ENCODE measurements around the gene PRDM7.

PRDM7 gene

DNA sequence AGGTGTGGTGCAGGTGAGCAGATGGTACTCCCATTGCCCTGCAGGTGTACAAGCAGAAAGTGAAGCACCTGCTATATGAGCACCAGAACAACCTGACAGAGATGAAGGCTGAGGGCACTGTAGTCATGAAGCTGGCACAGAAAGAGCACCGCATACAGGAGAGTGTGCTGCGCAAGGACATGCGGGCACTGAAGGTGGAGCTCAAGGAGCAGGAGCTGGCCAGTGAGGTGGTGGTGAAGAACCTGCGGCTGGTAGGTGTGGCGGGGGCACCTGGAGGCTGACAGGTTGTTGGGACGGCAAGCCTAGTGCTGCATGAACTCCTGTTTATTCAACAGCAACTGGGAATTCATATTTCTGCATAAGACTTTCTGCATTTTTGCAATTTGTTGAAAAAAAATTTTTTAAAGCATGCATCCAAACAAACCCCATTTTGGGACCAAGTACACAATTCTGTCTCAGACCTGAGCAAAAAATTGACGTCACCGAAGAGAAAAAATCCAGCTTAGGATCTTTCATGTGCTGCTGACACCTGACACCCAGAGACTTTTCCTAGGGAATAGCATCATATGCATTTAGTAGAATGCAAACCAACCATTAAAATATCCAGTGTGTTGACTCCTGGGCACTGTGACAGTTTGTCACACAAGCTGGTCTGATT is 44.3 kb downstream of the PRDM7 start:
- no peak for TF ChIP-seq SIN3A (IDR thresholded peaks at IDR 0.05; ENCODE audit: borderline replicate concordance, insufficient read depth, low read length)
- no peak for TF ChIP-seq FOXP2 (optimal IDR thresholded peaks at IDR 0.05; ENCODE audit: borderline replicate concordance, extremely low read depth, extremely low read length, insufficient read depth)
- TF ChIP-seq, protein P1, sequence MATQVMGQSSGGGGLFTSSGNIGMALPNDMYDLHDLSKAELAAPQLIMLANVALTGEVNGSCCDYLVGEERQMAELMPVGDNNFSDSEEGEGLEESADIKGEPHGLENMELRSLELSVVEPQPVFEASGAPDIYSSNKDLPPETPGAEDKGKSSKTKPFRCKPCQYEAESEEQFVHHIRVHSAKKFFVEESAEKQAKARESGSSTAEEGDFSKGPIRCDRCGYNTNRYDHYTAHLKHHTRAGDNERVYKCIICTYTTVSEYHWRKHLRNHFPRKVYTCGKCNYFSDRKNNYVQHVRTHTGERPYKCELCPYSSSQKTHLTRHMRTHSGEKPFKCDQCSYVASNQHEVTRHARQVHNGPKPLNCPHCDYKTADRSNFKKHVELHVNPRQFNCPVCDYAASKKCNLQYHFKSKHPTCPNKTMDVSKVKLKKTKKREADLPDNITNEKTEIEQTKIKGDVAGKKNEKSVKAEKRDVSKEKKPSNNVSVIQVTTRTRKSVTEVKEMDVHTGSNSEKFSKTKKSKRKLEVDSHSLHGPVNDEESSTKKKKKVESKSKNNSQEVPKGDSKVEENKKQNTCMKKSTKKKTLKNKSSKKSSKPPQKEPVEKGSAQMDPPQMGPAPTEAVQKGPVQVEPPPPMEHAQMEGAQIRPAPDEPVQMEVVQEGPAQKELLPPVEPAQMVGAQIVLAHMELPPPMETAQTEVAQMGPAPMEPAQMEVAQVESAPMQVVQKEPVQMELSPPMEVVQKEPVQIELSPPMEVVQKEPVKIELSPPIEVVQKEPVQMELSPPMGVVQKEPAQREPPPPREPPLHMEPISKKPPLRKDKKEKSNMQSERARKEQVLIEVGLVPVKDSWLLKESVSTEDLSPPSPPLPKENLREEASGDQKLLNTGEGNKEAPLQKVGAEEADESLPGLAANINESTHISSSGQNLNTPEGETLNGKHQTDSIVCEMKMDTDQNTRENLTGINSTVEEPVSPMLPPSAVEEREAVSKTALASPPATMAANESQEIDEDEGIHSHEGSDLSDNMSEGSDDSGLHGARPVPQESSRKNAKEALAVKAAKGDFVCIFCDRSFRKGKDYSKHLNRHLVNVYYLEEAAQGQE (IDR thresholded peaks at IDR 0.05; ENCODE audit: insufficient read depth in 1 of 2, low read depth in 2 of 2, low read length in 2 of 2), result no peak
- no peak for TF ChIP-seq TAF1 (IDR thresholded peaks at IDR 0.05; ENCODE audit: borderline replicate concordance, insufficient read depth, low read length)
- TF ChIP-seq POLR2AphosphoS5 (IDR thresholded peaks at IDR 0.05; ENCODE audit: low read depth, low read length), result no peak

DNA sequence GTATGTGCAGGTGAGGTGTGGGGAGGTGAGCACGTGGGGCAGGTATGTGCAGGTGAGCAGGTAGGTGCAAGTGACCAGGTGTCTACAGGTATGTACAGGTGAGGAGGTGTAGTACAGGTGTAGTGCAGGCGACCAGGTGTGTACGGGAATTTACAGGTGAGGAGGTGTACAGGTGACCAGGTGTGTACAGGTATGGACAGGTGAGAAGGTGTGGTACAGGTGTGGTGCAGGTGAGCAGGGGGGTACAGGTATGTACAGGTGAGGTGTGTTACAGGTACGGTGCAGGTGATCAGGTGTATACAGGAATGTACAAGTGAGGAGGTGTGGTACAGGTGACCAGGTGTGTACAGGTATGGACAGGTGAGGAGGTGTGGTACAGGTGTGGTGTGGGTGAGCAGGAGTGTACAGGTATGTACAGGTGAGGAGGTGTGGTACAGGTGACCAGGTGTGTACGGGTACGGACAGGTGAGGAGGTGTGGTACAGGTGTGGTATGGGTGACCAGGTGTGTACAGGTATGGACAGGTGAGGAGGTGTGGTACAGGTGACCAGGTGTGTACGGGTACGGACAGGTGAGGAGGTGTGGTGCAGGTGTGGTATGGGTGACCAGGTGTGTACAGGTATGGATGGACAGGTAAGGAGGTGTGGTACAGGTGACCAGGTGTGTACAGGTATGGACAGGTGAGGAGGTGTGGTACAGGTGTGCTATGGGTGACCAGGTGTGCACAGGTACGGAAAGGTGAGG is 45.0 kb downstream of the PRDM7 start:
- no peak for TF ChIP-seq SIN3A (IDR thresholded peaks at IDR 0.05; ENCODE audit: borderline replicate concordance, insufficient read depth, low read length)
- TF ChIP-seq FOXP2 (optimal IDR thresholded peaks at IDR 0.05; ENCODE audit: borderline replicate concordance, extremely low read depth, extremely low read length, insufficient read depth), result no peak
- TF ChIP-seq, protein P1 (IDR thresholded peaks at IDR 0.05; ENCODE audit: insufficient read depth in 1 of 2, low read depth in 2 of 2, low read length in 2 of 2), result no peak
- TF ChIP-seq TAF1 (IDR thresholded peaks at IDR 0.05; ENCODE audit: borderline replicate concordance, insufficient read depth, low read length), result no peak
- no peak for TF ChIP-seq POLR2AphosphoS5 (IDR thresholded peaks at IDR 0.05; ENCODE audit: low read depth, low read length)

DNA sequence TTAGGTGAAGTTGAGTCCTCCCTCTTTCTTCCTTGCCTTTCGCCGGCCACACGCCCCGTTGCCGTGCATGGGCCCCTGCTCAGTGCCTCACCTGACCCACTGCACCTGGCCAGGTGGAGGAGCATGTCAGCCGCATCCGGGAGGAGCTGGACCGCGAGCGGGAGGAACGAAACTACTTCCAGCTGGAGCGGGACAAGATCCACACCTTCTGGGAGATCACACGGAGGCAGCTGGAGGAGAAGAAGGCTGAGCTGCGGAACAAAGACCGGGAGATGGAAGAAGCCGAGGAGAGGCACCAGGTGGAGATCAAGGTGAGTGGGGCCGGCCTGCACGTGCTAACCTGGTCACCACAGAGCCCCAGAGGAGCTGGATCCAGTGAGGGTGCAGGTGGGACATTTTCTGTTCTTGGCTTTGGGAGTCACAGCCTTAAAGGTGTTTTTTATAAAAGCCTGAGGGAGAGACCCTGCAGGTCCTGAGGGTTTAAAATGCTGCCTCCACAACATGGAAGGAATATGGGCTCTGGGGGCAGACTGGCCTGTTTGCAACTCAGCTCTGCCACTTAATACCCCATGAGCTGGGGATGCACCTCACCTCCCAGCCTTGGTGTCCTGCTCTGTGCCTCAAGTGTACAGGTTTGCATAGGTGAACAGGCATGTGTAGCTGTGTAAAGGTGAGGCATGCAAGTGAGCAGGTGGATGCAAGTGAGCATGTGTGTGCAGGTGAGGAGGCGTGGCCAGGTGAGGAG is 45.8 kb downstream of the PRDM7 start:
- no peak for TF ChIP-seq TAF1 (IDR thresholded peaks at IDR 0.05; ENCODE audit: borderline replicate concordance, insufficient read depth, low read length)
- TF ChIP-seq POLR2AphosphoS5 (IDR thresholded peaks at IDR 0.05; ENCODE audit: low read depth, low read length), result no peak
- TF ChIP-seq, protein P1 (IDR thresholded peaks at IDR 0.05; ENCODE audit: insufficient read depth in 1 of 2, low read depth in 2 of 2, low read length in 2 of 2), result no peak
- no peak for TF ChIP-seq SIN3A (IDR thresholded peaks at IDR 0.05; ENCODE audit: borderline replicate concordance, insufficient read depth, low read length)
- TF ChIP-seq FOXP2 (optimal IDR thresholded peaks at IDR 0.05; ENCODE audit: borderline replicate concordance, extremely low read depth, extremely low read length, insufficient read depth), result no peak

DNA sequence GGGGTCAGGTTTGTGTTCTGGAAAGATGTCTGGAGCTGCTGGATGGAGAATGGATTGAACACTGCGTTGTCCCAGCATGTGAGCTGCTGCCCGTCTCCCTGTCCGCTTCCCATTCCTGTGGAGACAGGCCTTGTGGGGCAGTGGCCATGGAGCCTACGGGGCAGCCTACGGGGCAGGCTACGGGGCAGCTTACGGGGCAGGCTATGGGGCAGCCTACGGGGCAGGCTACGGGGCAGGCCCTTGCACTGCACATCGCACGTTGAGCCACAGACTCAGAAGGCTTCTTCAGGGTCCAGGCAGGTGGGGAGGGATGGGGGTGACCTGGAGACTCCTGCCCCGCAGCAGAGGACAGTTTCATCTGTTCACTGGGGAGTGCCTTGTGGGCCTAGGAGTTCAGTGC is 48.1 kb downstream of the PRDM7 start:
- no peak for TF ChIP-seq FOXP2 (optimal IDR thresholded peaks at IDR 0.05; ENCODE audit: borderline replicate concordance, extremely low read depth, extremely low read length, insufficient read depth)
- TF ChIP-seq SIN3A (IDR thresholded peaks at IDR 0.05; ENCODE audit: borderline replicate concordance, insufficient read depth, low read length), result no peak
- no peak for TF ChIP-seq POLR2AphosphoS5 (IDR thresholded peaks at IDR 0.05; ENCODE audit: low read depth, low read length)
- TF ChIP-seq, protein P1 (IDR thresholded peaks at IDR 0.05; ENCODE audit: insufficient read depth in 1 of 2, low read depth in 2 of 2, low read length in 2 of 2), result no peak
- no peak for TF ChIP-seq TAF1 (IDR thresholded peaks at IDR 0.05; ENCODE audit: borderline replicate concordance, insufficient read depth, low read length)
